Measurements from ENCODE around the gene CADPS. TPM values are rescaled to one million over a fixed set of nuclear protein-coding genes. Genes with fewer than 3 reads are reported as not detected.

CADPS gene
- total RNA-seq, 1 experiment from 2014 or later, result 5.2 TPM

DNA sequence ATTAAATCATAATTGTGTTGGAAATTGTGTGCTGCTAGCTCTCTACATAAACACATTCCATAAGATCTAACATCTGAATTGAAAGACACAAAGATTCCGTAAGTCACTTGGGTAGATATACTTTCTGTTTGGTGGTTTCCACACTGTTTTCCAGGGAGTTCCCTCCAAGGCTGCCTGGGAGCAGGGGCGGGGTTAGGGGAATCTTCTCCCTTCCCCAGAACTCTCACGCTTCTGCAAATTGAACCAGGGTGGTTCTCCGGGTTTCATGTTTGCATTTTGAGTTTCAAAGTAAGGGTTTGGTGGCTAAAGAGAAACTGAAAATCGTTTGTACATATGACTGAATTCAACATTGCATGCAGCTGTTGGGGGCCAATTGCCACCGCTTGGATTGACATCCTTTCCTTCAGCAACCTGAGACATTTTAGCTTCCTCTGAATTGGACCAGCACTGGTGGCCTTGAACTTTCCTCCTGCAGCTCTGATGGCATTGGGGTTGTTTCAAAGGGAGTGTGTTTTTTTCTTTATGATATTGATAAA lies 309.1 kb downstream of the CADPS start:
- H3K36me3 ChIP-seq (replicated peaks; ENCODE audit: control insufficient read depth, insufficient read depth, low read length), result no peaks in the 10 kb centered on the region
- no peaks in the 10 kb centered on the region for H3K27me3 ChIP-seq (ENCODE audit: control insufficient read depth, insufficient read depth, low read length)
- H3K4me3 ChIP-seq (ENCODE audit: insufficient read depth, low read depth, low read length), result no peak overlapping the region
- no peak for DNase-seq

- DNase-seq, result no peak
- Histone ChIP-seq H3K4me3 (ENCODE audit: insufficient read depth, low read depth, low read length) (no peak overlapping the region), H3K36me3 (replicated peaks; ENCODE audit: control insufficient read depth, insufficient read depth, low read length) (no peaks in the 10 kb centered on the region), H3K27me3 (ENCODE audit: control insufficient read depth, insufficient read depth, low read length) (no peaks in the 10 kb centered on the region)
These were observed 312.6 kb downstream of the CADPS start for GRCh38 chr3:62562596-62562995.

GRCh38 chr3:62562017-62562416 lies 313.2 kb downstream of the CADPS start:
- no peaks in the 10 kb centered on the region for H3K36me3 ChIP-seq (replicated peaks; ENCODE audit: control insufficient read depth, insufficient read depth, low read length)
- H3K4me3 ChIP-seq (ENCODE audit: insufficient read depth, low read depth, low read length), result no peak overlapping the region
- no peak for DNase-seq
- no peaks in the 10 kb centered on the region for H3K27me3 ChIP-seq (ENCODE audit: control insufficient read depth, insufficient read depth, low read length)

- Histone ChIP-seq H3K27me3 (ENCODE audit: control insufficient read depth, insufficient read depth, low read length) (no peaks in the 10 kb centered on the region), H3K36me3 (replicated peaks; ENCODE audit: control insufficient read depth, insufficient read depth, low read length) (no peaks in the 10 kb centered on the region), H3K4me3 (ENCODE audit: insufficient read depth, low read depth, low read length) (no peak overlapping the region)
- no peak for DNase-seq
These were observed 315.3 kb downstream of the CADPS start for GRCh38 chr3:62559831-62560445.

DNA sequence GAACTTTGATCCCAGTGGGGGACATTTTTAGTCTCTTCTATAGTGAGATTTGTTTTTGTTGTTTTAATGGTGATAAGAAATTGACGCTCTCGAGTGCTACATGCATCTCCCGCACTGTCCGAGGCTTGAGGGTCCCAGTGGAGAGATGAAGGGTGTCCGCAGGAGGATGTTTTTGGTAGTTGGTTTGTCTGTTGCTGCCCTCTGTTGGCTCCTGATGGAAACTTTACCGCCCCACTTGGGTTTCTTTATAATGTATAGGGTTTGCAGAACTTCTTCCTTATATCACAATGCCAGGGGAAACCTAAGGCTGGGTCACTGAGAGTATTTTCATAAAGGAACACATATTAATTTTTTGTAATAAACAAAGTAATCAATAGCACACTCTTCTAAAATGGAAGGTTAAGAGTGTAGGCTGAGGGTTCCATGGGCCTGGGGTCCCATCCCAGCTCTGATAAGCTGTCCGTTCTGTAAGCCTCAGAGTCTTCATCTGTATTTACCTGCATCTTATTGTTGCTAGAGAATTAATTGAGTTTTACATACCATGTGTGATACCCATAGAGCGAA lies 316.6 kb downstream of the CADPS start:
- Histone ChIP-seq H3K27me3 (ENCODE audit: control insufficient read depth, insufficient read depth, low read length) (no peaks in the 10 kb centered on the region), H3K4me3 (ENCODE audit: insufficient read depth, low read depth, low read length) (no peak overlapping the region), H3K36me3 (replicated peaks; ENCODE audit: control insufficient read depth, insufficient read depth, low read length) (no peaks in the 10 kb centered on the region)
- DNase-seq, result peak; percentile 40

DNA sequence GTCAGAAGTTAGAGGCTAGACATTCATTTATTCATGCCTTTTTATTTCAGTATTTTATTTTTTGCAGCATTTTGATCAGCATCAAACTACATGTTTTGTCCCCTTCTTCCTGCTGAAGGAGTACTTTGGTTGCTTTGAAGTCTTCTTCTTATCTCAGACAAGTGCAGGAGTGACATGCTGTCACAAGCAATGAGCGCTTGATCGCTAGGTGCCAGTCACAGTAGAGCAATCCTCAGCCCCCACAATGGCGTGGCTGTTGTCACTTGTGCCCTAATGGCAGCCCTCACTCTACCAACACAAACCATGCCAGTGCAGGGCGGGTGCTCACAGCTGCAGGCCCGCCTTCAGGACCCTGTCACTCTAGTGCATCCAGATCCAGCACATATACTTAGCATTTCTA lies 317.2 kb downstream of the CADPS start:
- Histone ChIP-seq H3K4me3 (ENCODE audit: insufficient read depth, low read depth, low read length) (no peak overlapping the region), H3K27me3 (ENCODE audit: control insufficient read depth, insufficient read depth, low read length) (no peaks in the 10 kb centered on the region), H3K36me3 (replicated peaks; ENCODE audit: control insufficient read depth, insufficient read depth, low read length) (no peaks in the 10 kb centered on the region)
- no peak for DNase-seq

DNA sequence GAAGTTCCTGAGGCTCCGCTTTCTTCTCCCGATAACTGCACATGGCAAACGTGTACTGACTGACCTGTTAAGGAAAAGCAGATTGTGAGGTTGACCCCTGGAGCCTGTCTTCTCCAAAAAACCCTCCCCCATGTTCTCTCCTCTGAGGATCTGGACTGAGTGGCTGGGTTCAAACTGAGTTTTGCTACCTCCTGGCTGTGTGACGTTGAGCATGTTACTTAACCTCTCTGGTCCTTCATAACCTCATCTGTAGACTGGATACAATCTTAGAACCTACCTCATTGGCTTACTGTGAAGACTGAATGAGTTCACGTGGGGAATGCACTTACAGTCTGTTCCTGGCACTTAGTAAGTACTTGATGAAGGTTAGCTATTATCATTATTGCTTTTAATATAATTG lies 317.8 kb downstream of the CADPS start:
- Histone ChIP-seq H3K27me3 (ENCODE audit: control insufficient read depth, insufficient read depth, low read length) (no peaks in the 10 kb centered on the region), H3K4me3 (ENCODE audit: insufficient read depth, low read depth, low read length) (no peak overlapping the region), H3K36me3 (replicated peaks; ENCODE audit: control insufficient read depth, insufficient read depth, low read length) (no peaks in the 10 kb centered on the region)
- DNase-seq, result no peak

- DNase-seq, result no peak
- no peaks in the 10 kb centered on the region for H3K27me3 ChIP-seq (ENCODE audit: control insufficient read depth, insufficient read depth, low read length)
- H3K36me3 ChIP-seq (replicated peaks; ENCODE audit: control insufficient read depth, insufficient read depth, low read length), result no peaks in the 10 kb centered on the region
- no peak overlapping the region for H3K4me3 ChIP-seq (ENCODE audit: insufficient read depth, low read depth, low read length)
These were observed 318.9 kb downstream of the CADPS start for GRCh38 chr3:62556121-62556815.

DNA sequence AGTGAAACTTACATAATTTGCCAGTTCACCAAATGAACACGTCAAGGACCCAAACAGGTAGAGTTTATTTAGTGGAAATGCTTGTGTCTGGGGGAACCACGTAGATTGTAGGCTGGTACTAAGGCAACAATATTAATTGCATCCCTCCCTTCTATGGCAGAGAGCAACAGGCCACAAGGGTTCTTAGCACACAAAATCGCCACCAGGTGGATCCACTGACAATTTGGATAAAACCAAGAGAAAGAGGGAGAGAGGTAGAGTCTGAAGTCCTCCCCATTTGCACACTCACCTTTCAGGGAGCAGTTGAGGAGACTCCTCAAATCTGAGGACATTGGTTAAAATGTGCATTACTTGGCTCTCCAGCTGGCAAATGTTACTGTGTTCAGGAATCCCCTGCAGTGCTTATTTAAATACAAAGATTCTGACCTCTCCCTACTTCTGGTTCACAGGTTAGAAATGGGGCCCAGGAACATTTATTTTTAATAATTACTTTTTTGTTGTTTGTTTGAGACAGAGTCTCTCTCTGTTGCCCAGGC lies 320.9 kb downstream of the CADPS start:
- Histone ChIP-seq H3K4me3 (ENCODE audit: insufficient read depth, low read depth, low read length) (no peak overlapping the region), H3K36me3 (replicated peaks; ENCODE audit: control insufficient read depth, insufficient read depth, low read length) (no peaks in the 10 kb centered on the region), H3K27me3 (ENCODE audit: control insufficient read depth, insufficient read depth, low read length) (no peaks in the 10 kb centered on the region)
- peak; percentile 10 for DNase-seq

DNA sequence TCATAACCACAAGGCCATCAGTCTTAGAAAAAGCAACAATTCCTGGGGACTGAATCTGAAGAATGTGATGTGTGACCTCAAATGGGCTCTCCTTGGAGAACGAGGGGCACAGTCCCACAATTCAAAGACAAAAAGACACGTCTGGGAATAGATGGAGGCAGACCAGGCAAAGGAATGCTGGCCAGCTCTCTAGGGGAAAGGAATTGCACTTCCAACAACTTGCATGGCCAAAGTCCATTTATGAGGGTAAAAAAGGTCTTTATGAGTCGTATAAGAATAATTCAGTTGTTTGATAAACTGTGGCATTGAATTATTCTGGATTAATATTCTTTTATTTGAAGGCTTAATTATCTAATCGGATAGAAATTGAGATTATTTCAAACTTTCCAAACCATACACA lies 321.4 kb downstream of the CADPS start:
- no peak for DNase-seq
- Histone ChIP-seq H3K4me3 (ENCODE audit: insufficient read depth, low read depth, low read length) (no peak overlapping the region), H3K27me3 (ENCODE audit: control insufficient read depth, insufficient read depth, low read length) (no peaks in the 10 kb centered on the region), H3K36me3 (replicated peaks; ENCODE audit: control insufficient read depth, insufficient read depth, low read length) (no peaks in the 10 kb centered on the region)

- no peak for DNase-seq
- no peaks in the 10 kb centered on the region for H3K27me3 ChIP-seq (ENCODE audit: control insufficient read depth, insufficient read depth, low read length)
- H3K4me3 ChIP-seq (ENCODE audit: insufficient read depth, low read depth, low read length), result no peak overlapping the region
These were observed 323.7 kb downstream of the CADPS start for GRCh38 chr3:62551556-62551955.

DNA sequence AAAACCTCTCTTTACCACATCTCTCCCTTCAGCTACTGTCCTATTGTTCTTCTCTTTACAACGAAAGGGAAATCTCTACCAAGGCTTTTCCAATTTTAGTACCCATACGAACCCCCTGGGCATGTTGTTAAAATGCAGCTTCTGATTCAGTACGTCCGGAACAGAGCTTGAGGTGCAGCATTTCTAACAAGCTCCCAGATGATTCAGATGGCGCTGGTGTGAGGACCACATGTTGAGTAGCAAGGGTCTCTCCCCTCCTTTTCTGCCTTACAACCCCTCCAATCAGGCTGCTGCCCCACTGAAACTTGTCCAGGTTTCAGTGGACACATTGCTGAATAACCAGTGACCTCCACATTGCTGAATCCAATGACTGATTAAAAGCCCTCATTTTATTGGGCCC lies 324.8 kb downstream of the CADPS start:
- Histone ChIP-seq H3K36me3 (replicated peaks; ENCODE audit: control insufficient read depth, insufficient read depth, low read length) (no peaks in the 10 kb centered on the region), H3K27me3 (ENCODE audit: control insufficient read depth, insufficient read depth, low read length) (no peaks in the 10 kb centered on the region), H3K4me3 (ENCODE audit: insufficient read depth, low read depth, low read length) (no peak overlapping the region)
- DNase-seq, result no peak

More at GRCh38 chr3:62551556-62551955, 323.7 kb downstream of the CADPS start:
- no peaks in the 10 kb centered on the region for H3K36me3 ChIP-seq (replicated peaks; ENCODE audit: control insufficient read depth, insufficient read depth, low read length)

- DNase-seq, result no peak
- Histone ChIP-seq H3K4me3 (ENCODE audit: insufficient read depth, low read depth, low read length) (no peak overlapping the region), H3K27me3 (ENCODE audit: control insufficient read depth, insufficient read depth, low read length) (no peaks in the 10 kb centered on the region), H3K36me3 (replicated peaks; ENCODE audit: control insufficient read depth, insufficient read depth, low read length) (no peaks in the 10 kb centered on the region)
These were observed 326.5 kb downstream of the CADPS start for GRCh38 chr3:62548528-62549205.

GRCh38 chr3:62546266-62546665 lies 328.9 kb downstream of the CADPS start:
- H3K27me3 ChIP-seq (ENCODE audit: control insufficient read depth, insufficient read depth, low read length), result no peaks in the 10 kb centered on the region
- no peaks in the 10 kb centered on the region for H3K36me3 ChIP-seq (replicated peaks; ENCODE audit: control insufficient read depth, insufficient read depth, low read length)
- no peak overlapping the region for H3K4me3 ChIP-seq (ENCODE audit: insufficient read depth, low read depth, low read length)
- DNase-seq, result no peak

All from H7 (cell line).